Bronchial epithelial cell (primary cell): ENCODE data around the gene ADAM11. TPM values are rescaled to one million over a fixed set of nuclear protein-coding genes. Genes with fewer than 3 reads are reported as not detected.

Source experiments
- DNase-seq: peaks from one replicate; pipeline ENCODE4 v3.0.0-alpha.2; 2010; ENCODE audit warnings: low read depth
- FAIRE-seq: peaks from 2 replicates; lab custom pipeline; 2011; peaks lifted over from hg19 to GRCh38; lab: Jason Lieb, UNC
- H3K27me3 ChIP-seq: 2 replicates; pipeline ENCODE4 v1.5.1; 2011; ENCODE audit warnings: low read length; ENCODE audit not compliant: control insufficient read depth, insufficient read depth
- H3K36me3 ChIP-seq: 2 replicates; pipeline ENCODE4 v1.5.1; 2011; ENCODE audit warnings: low read length; ENCODE audit not compliant: control insufficient read depth, insufficient read depth
- H3K4me3 ChIP-seq: 2 replicates; pipeline ENCODE4 v1.5.1; 2011; ENCODE audit warnings: mild to moderate bottlenecking, low read depth, low read length, control low read depth
- total RNA-seq: library from RNA; depleted of rRNA; stranded (reverse); fragments of >200 nt; gene quantifications from 2 replicates; pipeline ENCODE4 v1.2.1, GENCODE V29; 2014
- TF ChIP-seq, protein P1 (sequence below): IDR thresholded peaks from 2 replicates; pipeline ENCODE4 v1.5.1; 2011; ENCODE audit warnings: mild to moderate bottlenecking, moderate library complexity, low read length, control low read depth, inconsistent platforms; ENCODE audit not compliant: insufficient read depth, severe bottlenecking

Gene ADAM11
- total RNA-seq, 1 donor from 2014 or later: 0.53 TPM

GRCh38 chr17:44767493-44767892, 8.7 kb downstream of the ADAM11 start:
- no peak for FAIRE-seq
- DNase-seq: no peak
- Histone ChIP-seq H3K4me3 (no peak overlapping the region), H3K36me3 (no peaks in the 10 kb centered on the region), H3K27me3 (peaks cover 12% of the 10 kb centered on the region)
- TF ChIP-seq, protein P1, sequence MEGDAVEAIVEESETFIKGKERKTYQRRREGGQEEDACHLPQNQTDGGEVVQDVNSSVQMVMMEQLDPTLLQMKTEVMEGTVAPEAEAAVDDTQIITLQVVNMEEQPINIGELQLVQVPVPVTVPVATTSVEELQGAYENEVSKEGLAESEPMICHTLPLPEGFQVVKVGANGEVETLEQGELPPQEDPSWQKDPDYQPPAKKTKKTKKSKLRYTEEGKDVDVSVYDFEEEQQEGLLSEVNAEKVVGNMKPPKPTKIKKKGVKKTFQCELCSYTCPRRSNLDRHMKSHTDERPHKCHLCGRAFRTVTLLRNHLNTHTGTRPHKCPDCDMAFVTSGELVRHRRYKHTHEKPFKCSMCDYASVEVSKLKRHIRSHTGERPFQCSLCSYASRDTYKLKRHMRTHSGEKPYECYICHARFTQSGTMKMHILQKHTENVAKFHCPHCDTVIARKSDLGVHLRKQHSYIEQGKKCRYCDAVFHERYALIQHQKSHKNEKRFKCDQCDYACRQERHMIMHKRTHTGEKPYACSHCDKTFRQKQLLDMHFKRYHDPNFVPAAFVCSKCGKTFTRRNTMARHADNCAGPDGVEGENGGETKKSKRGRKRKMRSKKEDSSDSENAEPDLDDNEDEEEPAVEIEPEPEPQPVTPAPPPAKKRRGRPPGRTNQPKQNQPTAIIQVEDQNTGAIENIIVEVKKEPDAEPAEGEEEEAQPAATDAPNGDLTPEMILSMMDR: no peak

DNA sequence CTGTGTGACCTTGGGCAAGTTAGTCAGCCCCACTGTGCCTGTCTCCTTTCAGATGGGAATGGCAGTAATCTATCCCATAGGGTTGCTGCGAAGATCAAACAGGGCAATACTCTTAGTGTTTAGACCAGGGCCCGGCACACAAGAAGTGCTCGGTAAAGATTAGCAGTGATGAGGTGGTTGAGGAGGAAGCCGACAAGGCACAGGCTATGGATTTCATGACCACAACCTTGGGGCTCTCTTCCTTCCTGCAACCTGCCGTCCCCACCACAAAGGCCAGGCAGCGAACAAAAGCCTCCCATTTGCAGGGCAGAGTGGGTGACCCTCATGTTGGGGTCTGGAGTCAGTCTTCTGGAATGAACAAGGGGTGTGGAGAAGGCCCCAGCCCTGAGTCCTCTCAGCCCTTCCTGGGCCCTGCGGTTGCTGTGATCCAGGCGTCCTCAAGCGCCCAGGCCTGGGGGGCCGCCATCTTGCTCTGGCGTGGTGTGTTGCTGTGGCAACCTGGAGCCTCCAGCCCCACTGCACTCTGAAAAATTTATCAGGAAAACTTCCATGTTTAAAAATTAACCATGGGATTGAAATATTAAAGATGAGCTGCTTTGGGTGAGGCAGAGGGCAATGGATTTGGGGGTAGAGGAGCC, 9.8 kb downstream of the ADAM11 start:
- Histone ChIP-seq H3K36me3 (no peaks in the 10 kb centered on the region), H3K4me3 (no peak overlapping the region), H3K27me3 (peaks cover 14% of the 10 kb centered on the region)
- FAIRE-seq (no peak), DNase-seq (no peak)
- TF ChIP-seq, protein P1: no peak

- FAIRE-seq (no peak), DNase-seq (no peak)
- peaks cover 14% of the 10 kb centered on the region for H3K27me3 ChIP-seq
- TF ChIP-seq, protein P1: no peak
- no peaks in the 10 kb centered on the region for H3K36me3 ChIP-seq
- no peak overlapping the region for H3K4me3 ChIP-seq
These were observed 10.4 kb downstream of the ADAM11 start for GRCh38 chr17:44769230-44769629.

DNA sequence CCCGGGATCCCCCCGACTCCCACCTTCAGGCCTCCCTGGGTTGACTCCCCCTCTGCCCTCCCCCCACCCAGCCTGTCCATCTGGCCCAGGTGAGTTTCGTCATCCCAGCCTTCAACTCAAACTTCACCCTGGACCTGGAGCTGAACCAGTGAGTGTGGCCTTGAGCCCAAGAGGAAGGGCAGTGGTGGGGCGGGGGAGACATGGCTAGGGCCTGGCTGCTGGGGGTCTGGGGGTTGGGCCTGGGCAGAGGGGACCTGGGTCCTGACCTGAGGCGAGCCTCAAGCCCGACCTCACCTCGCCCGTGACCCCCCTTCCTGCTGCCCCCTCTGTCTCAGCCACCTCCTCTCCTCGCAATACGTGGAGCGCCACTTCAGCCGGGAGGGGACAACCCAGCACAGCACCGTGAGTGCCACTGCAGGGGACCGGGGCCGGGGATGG, 10.9 kb downstream of the ADAM11 start:
- H3K4me3 ChIP-seq: no peak overlapping the region
- no peaks in the 10 kb centered on the region for H3K36me3 ChIP-seq
- DNase-seq: no peak
- no peak for FAIRE-seq
- H3K27me3 ChIP-seq: peaks cover 14% of the 10 kb centered on the region
- TF ChIP-seq, protein P1: no peak

DNA sequence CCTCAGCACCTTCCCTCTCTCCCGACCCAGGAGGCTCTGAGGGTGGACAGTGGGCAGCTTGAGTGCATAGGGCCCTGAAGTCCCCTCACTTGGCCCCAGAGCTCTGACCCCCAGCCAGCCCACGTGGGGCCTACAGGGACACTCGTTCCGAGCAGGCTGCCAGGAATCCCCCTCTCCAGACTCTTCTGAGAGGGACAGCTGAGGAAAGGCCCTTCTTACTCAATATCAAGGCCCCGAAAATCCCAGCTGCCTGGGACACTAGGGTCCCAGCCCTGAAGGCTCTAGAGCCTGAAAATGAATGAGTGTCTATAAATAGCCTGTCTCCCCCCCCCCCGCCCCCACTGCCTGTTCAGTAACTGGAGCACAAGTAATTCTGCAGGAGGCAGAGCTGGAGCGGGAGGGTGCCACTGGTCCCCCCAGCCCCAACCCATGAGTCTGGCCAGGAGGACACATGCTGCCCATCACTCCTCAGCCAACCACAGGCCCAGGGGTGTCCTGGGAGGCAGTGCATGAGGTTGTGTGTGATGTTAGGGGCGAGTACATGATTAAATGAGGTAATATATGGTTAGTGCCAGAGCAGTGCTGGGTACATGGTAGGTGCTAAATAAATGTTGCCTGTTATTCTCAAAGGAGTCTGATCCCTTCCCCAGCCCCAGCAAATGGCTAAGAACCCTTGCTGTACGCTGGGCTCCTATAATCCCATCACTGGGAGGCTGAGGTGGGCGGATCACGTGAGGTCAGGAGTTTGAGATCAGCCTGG, 11.6 kb downstream of the ADAM11 start:
- DNase-seq (no peak), FAIRE-seq (no peak)
- H3K4me3 ChIP-seq: no peak overlapping the region
- TF ChIP-seq, protein P1: no peak
- peaks cover 14% of the 10 kb centered on the region for H3K27me3 ChIP-seq
- H3K36me3 ChIP-seq: no peaks in the 10 kb centered on the region
